Spleen (tissue), 11 donors: ENCODE measurements around the gene DCN. TPM values are rescaled to one million over a fixed set of nuclear protein-coding genes. Genes with fewer than 3 reads are reported as not detected.
A peak's percentile ranks its signal among the peaks of the same experiment; 100 is the strongest.

Source experiments
- DNase-seq: peaks from one replicate; pipeline ENCODE4 v3.0.0-alpha.2; 2020
- H3K27ac ChIP-seq, 8 donors: fragments of 200-600 bp; sonication (generic) in 7 of 8; 1 replicate in 4 of 8; 2 replicates in 4 of 8; pipeline versions ENCODE4 v1.5.0 to v1.8.0; 2016 to 2021; ENCODE audit warnings: inconsistent platforms in 4 of 8, mild to moderate bottlenecking in 4 of 8, moderate library complexity in 1 of 8
- H3K27me3 ChIP-seq, 7 donors: fragments of 200-600 bp; sonication (generic) in 6 of 7; replicated peaks in 1 of 7; 1 replicate in 4 of 7; 2 replicates in 3 of 7; pipeline versions ENCODE4 v1.5.0 to v1.8.0; 2016 to 2021; ENCODE audit warnings: inconsistent platforms in 3 of 7, mild to moderate bottlenecking in 1 of 7
- H3K36me3 ChIP-seq, 6 donors: fragments of 200-600 bp; sonication (generic) in 5 of 6; 1 replicate in 4 of 6; 2 replicates in 2 of 6; pipeline versions ENCODE4 v1.5.0 to v1.8.0; 2016 to 2021; ENCODE audit warnings: inconsistent platforms in 2 of 6
- H3K4me1 ChIP-seq, 6 donors: fragments of 200-600 bp; sonication (generic) in 5 of 6; 1 replicate in 3 of 6; 2 replicates in 3 of 6; pipeline versions ENCODE4 v1.5.0 to v1.8.0; 2016 to 2021; ENCODE audit warnings: inconsistent platforms in 3 of 6
- H3K4me3 ChIP-seq, 8 donors: fragments of 200-600 bp; sonication (generic) in 7 of 8; 1 replicate in 4 of 8; 2 replicates in 4 of 8; pipeline versions ENCODE4 v1.5.0 to v1.8.0; 2016 to 2021; ENCODE audit warnings: inconsistent platforms in 4 of 8, mild to moderate bottlenecking in 4 of 8, moderate library complexity in 2 of 8
- H3K9me3 ChIP-seq, 8 donors: fragments of 200-600 bp; sonication (generic) in 7 of 8; 1 replicate in 4 of 8; 2 replicates in 4 of 8; pipeline versions ENCODE4 v1.5.0 to v1.8.0; 2016 to 2021; ENCODE audit warnings: inconsistent platforms in 4 of 8
- CTCF ChIP-seq, 11 experiments: fragments of 200-600 bp in 7 of 11; fragments of 450-650 bp in 4 of 11; sonication (generic) in 4 of 11; IDR thresholded peaks in 8 of 11; conservative IDR thresholded peaks in 3 of 11; 1 replicate in 7 of 11; 2 replicates in 4 of 11; pipeline versions ENCODE4 v1.4.0 to v1.8.0; 2016 to 2021; ENCODE audit warnings: antibody characterized with exemption in 11 of 11, inconsistent platforms in 4 of 11, mild to moderate bottlenecking in 1 of 11
- POLR2A ChIP-seq, 3 donors: fragments of 450-650 bp; IDR thresholded peaks; one replicate each; pipeline ENCODE4 v1.5.1; 2017; ENCODE audit warnings: antibody characterized with exemption in 3 of 3, mild to moderate bottlenecking in 1 of 3
- POLR2AphosphoS5 ChIP-seq, 3 donors: sonication (generic); formaldehyde crosslinking; IDR thresholded peaks; one replicate each; pipeline ENCODE4 v1.5.1; 2017; ENCODE audit warnings: antibody characterized with exemption in 3 of 3
- WGBS, 5 donors: extraction: QIAGEN DNeasy Blood & Tissue Kit in 3 of 5; methylation state at CpG; one replicate each; pipeline versions ENCODE4 v1.1.5 to v1.1.7; 2013 to 2018; 5-methylcytosine and 5-hydroxymethylcytosine counted together
- intact Hi-C: fragments of 100-400 bp; cut with DNase I; formaldehyde crosslinking; loops from one replicate; pipeline ENCODE4 v1.15.0; 2023; ENCODE audit warnings: low total_unique reads
- polyA plus RNA-seq, 3 donors: library from polyadenylated mRNA; stranded (reverse); fragments of 200-250 nt; gene quantifications; one replicate each; pipeline ENCODE4 v1.2.1, GENCODE V29; 2013
- total RNA-seq, 7 donors: library from RNA; depleted of rRNA in 3 of 7; stranded (reverse); fragments of >200 nt in 3 of 7; fragmentation: NEBNext Ultra II Directional in 4 of 7; extraction: Animal tissue kit (Norgen Biotek cat#: 25700) in 4 of 7; gene quantifications; one replicate each; pipeline versions ENCODE4 v1.1.0 to v1.2.1, GENCODE V29; 2016 to 2021
- donor health status: healthy with polysubstance abuse.
- donor health status: DM: no; HTN: no; CAD: no; lungs with moderate emphysema.
- donor health status: DM: no; HTN: no; CAD: no.
- donor health status: Bipolar disorder and iron deficiency.
- donor health status: healthy.
- donor health status: DM: no; HTN: no; CAD: no.
- donor health status: DM: yes; HTN: yes; CAD: no.

DCN gene
- total and polyA plus RNA-seq, 10 donors, result 1.6 to 60.1 (median 7.7) TPM

- H3K27ac ChIP-seq, result no peak overlapping the region
These were observed 934 bp upstream of the DCN start for GRCh38 chr12:91183551-91183950.

GRCh38 chr12:91180582-91181395 lies 1.8 kb downstream of the DCN start:
- no peaks in the 10 kb centered on the region for H3K9me3 ChIP-seq
- H3K4me1 ChIP-seq, result peaks cover 0 to 6% (median 0%) of the 10 kb centered on the region in 6 donors
- no peaks in the 10 kb centered on the region for H3K36me3 ChIP-seq
- 41 to 64% (median 53%) methylated on average over 4 of the region's 4 CpGs for WGBS, 5 donors
- H3K27ac ChIP-seq, result no peak overlapping the region
- TF ChIP-seq CTCF (IDR thresholded peaks at IDR 0.05 in 8 of 11, conservative IDR thresholded peaks at IDR 0.05 in 3 of 11), result no peak
- TF ChIP-seq POLR2AphosphoS5 (IDR thresholded peaks at IDR 0.05), result no peak
- no peak for TF ChIP-seq POLR2A (IDR thresholded peaks at IDR 0.05)
- no peak for DNase-seq
- peak overlapping the region in 1 of 8 donors; percentile 8 for H3K4me3 ChIP-seq
- intact Hi-C loops, result no loop called here
- H3K27me3 ChIP-seq, result no peaks in the 10 kb centered on the region

More at GRCh38 chr12:91183551-91183950, 934 bp upstream of the DCN start:
- no peaks in the 10 kb centered on the region for H3K27me3 ChIP-seq
- intact Hi-C loops, result no loop called here
- WGBS, 5 donors, result 45 to 75% (median 50%) methylated on average over 2 of the region's 2 CpGs
- no peaks in the 10 kb centered on the region for H3K36me3 ChIP-seq
- H3K9me3 ChIP-seq, result no peaks in the 10 kb centered on the region
- H3K4me1 ChIP-seq, result no peaks in the 10 kb centered on the region
- no peak for TF ChIP-seq CTCF (IDR thresholded peaks at IDR 0.05 in 8 of 11, conservative IDR thresholded peaks at IDR 0.05 in 3 of 11)
- TF ChIP-seq POLR2AphosphoS5 (IDR thresholded peaks at IDR 0.05), result no peak
- TF ChIP-seq POLR2A (IDR thresholded peaks at IDR 0.05), result no peak
- no peak for DNase-seq
- no peak overlapping the region for H3K4me3 ChIP-seq

- Histone ChIP-seq H3K36me3 (no peaks in the 10 kb centered on the region), H3K4me1 (peaks cover 0 to 6% (median 0%) of the 10 kb centered on the region in 6 donors), H3K4me3 (no peak overlapping the region), H3K27ac (no peak overlapping the region), H3K27me3 (no peaks in the 10 kb centered on the region), H3K9me3 (no peaks in the 10 kb centered on the region)
- intact Hi-C loops, result no loop called here
- TF ChIP-seq POLR2A (IDR thresholded peaks at IDR 0.05), result no peak
- no peak for TF ChIP-seq POLR2AphosphoS5 (IDR thresholded peaks at IDR 0.05)
- TF ChIP-seq CTCF (IDR thresholded peaks at IDR 0.05 in 8 of 11, conservative IDR thresholded peaks at IDR 0.05 in 3 of 11), result no peak
- DNase-seq, result no peak
- WGBS, 5 donors, result 81 to 88% (median 86%) methylated on average over 5 of the region's 5 CpGs
These were observed 2.6 kb downstream of the DCN start for GRCh38 chr12:91179966-91180561.

- 76 to 86% (median 84%) methylated on average over 7 of the region's 7 CpGs for WGBS, 5 donors
- H3K4me1 ChIP-seq, result peaks cover 0 to 6% (median 0%) of the 10 kb centered on the region in 6 donors
- intact Hi-C loops, result no loop called here
- TF ChIP-seq POLR2AphosphoS5 (IDR thresholded peaks at IDR 0.05), result no peak
- no peak for TF ChIP-seq POLR2A (IDR thresholded peaks at IDR 0.05)
- H3K27me3 ChIP-seq, result no peaks in the 10 kb centered on the region
- H3K4me3 ChIP-seq, result no peak overlapping the region
- no peak overlapping the region for H3K27ac ChIP-seq
- DNase-seq, result no peak
- no peaks in the 10 kb centered on the region for H3K9me3 ChIP-seq
- H3K36me3 ChIP-seq, result no peaks in the 10 kb centered on the region
These were observed 3.3 kb downstream of the DCN start for GRCh38 chr12:91179315-91179714.
